PC-9 (cell line): ENCODE results near the gene C15orf40. TPM values are rescaled to one million over a fixed set of nuclear protein-coding genes. Genes with fewer than 3 reads are reported as not detected.
"Not testable (repeated sequence)": the region's sequence is repeated elsewhere in the genome, so short reads cannot be mapped to it uniquely, and the experiment has no call there.

Experiments
- BruUV-seq: library from RNA; stranded (reverse); fragments of 400-500 nt; replicated peaks from 2 replicates; lab custom pipeline; 2021; lab: Mats Ljungman, UMichigan
- CTCF ChIA-PET: fragments of 300-600 bp; sonication (Branson Sonifier 250); formaldehyde crosslinking; loops from one replicate; lab custom pipeline; 2022; ENCODE audit warnings: antibody characterized with exemption; lab: Charles Lee
- POLR2A ChIA-PET: fragments of 300-600 bp; sonication (Branson Sonifier 250); formaldehyde crosslinking; loops from one replicate; lab custom pipeline; 2022; ENCODE audit warnings: antibody characterized with exemption; ENCODE audit not compliant: unreplicated experiment; lab: Charles Lee
- DNase-seq, 2 experiments: peaks; one replicate each; pipeline versions ENCODE4 v3.0.0 to v3.0.0-alpha.2; 2015 to 2022; ENCODE audit warnings: mixed read lengths in 1 of 2
- H2AFZ ChIP-seq: fragments of 200-600 bp; sonication (generic); 2 replicates; pipeline ENCODE4 v1.8.1; 2017; ENCODE audit warnings: antibody characterized with exemption
- H3F3A ChIP-seq: fragments of 200-600 bp; sonication (generic); 2 replicates; pipeline ENCODE4 v1.8.1; 2017; ENCODE audit warnings: antibody characterized with exemption, mild to moderate bottlenecking, low read depth; ENCODE audit not compliant: insufficient read depth
- H3K27ac ChIP-seq: fragments of 200-600 bp; sonication (generic); 2 replicates; pipeline ENCODE4 v1.6.1; 2016; ENCODE audit warnings: mixed run types
- H3K27me3 ChIP-seq: fragments of 200-600 bp; sonication (generic); 2 replicates; pipeline ENCODE4 v1.6.1; 2016; ENCODE audit warnings: low read depth, mixed run types; ENCODE audit not compliant: insufficient read depth
- H3K36me3 ChIP-seq: fragments of 200-600 bp; sonication (generic); 2 replicates; pipeline ENCODE4 v1.6.1; 2016; ENCODE audit warnings: low read depth, mixed run types
- H3K4me1 ChIP-seq: fragments of 200-600 bp; sonication (generic); replicated peaks from 2 replicates; pipeline ENCODE4 v1.6.1; 2016; ENCODE audit warnings: mixed run types; ENCODE audit not compliant: insufficient read depth
- H3K4me2 ChIP-seq: fragments of 200-600 bp; sonication (generic); 2 replicates; pipeline ENCODE4 v1.6.1; 2017; ENCODE audit warnings: mixed run types
- H3K4me3 ChIP-seq: fragments of 200-600 bp; sonication (generic); 2 replicates; pipeline ENCODE4 v1.6.1; 2016; ENCODE audit warnings: mixed run types
- H3K79me2 ChIP-seq: fragments of 200-600 bp; sonication (generic); 2 replicates; pipeline ENCODE4 v1.6.1; 2017; ENCODE audit warnings: low read depth, mixed run types
- H3K9me2 ChIP-seq: fragments of 200-600 bp; sonication (generic); 2 replicates; pipeline ENCODE4 v1.8.1; 2017; ENCODE audit warnings: mild to moderate bottlenecking; ENCODE audit not compliant: insufficient read depth
- H3K9me3 ChIP-seq: fragments of 200-600 bp; sonication (generic); 2 replicates; pipeline ENCODE4 v1.8.1; 2016; ENCODE audit warnings: low read depth; ENCODE audit not compliant: insufficient read depth
- H4K20me1 ChIP-seq: fragments of 200-600 bp; sonication (generic); 2 replicates; pipeline ENCODE4 v1.8.1; 2017; ENCODE audit not compliant: insufficient read depth
- CTCF ChIP-seq: fragments of 200-600 bp; sonication (generic); conservative IDR thresholded peaks from 2 replicates; pipeline ENCODE4 v1.6.1; 2017; ENCODE audit warnings: mixed run types, antibody characterized with exemption, mild to moderate bottlenecking, moderate library complexity
- EZH2 ChIP-seq: fragments of 200-600 bp; sonication (generic); IDR thresholded peaks from 2 replicates; pipeline ENCODE4 v1.8.0; 2017; ENCODE audit warnings: antibody characterized with exemption, low read depth
- intact Hi-C: fragments of 100-400 bp; cut with micrococcal nuclease; formaldehyde crosslinking; loops from one replicate; pipeline ENCODE4 v1.10.0; 2022; ENCODE audit not compliant: unreplicated experiment
- total RNA-seq: library from RNA; stranded (reverse); gene quantifications from 2 replicates; pipeline ENCODE4 v1.2.3, GENCODE V29; 2021

The C15orf40 gene
- total RNA-seq, 1 experiment from 2014 or later = 21.2 TPM

- no peak for TF ChIP-seq EZH2
- peak; percentile 73 for TF ChIP-seq CTCF
- POLR2A ChIA-PET = interaction anchor here (0.5 to 0.6 kb wide), 2 partner anchors 355 to 470 kb away, joined by 3 to 4 read pairs; partner anchors contain the start of gene RPS17
Observed at GRCh38 chr15:83010709-83011270, 649 bp downstream of the C15orf40 start.

GRCh38 chr15:83000672-83001031, 10.8 kb downstream of the C15orf40 start:
- H3K4me1 ChIP-seq = not testable (repeated sequence)
- POLR2A ChIA-PET = interaction anchor here (0.7 kb wide), 1 partner anchor 94 kb away, joined by 3 read pairs; no protein-coding TSS in a partner anchor
- TF ChIP-seq CTCF = 0 out of 2 replicates have a peak, but pooled peaks have one; percentile 12

More at GRCh38 chr15:83010709-83011270, 649 bp downstream of the C15orf40 start:
- Histone ChIP-seq H3K79me2 (peaks cover 21% of the 10 kb centered on the region), H4K20me1 (peaks cover 11% of the 10 kb centered on the region; the same call in 1 of the 2 replicates), H3F3A (peaks cover 7% of the 10 kb centered on the region; the same call in 1 of the 2 replicates), H3K27me3 (no peaks in the 10 kb centered on the region), H3K36me3 (peaks cover 16% of the 10 kb centered on the region; the same call in 1 of the 2 replicates), H3K4me1 (peaks cover 15% of the 10 kb centered on the region), H3K4me3 (peak overlapping the region; percentile 92), H3K9me3 (no peaks in the 10 kb centered on the region), H3K27ac (peak overlapping the region; percentile 43), H3K4me2 (peak overlapping the region; percentile 90), H3K9me2 (no peaks in the 10 kb centered on the region), H2AFZ (peak overlapping the region; percentile 91)
- CTCF ChIA-PET = interaction anchor here (0.7 to 1.5 kb wide), 4 partner anchors 24 to 1786 kb away, joined by 3 to 5 read pairs (median 4); no protein-coding TSS in a partner anchor
- TSS peak; percentile 44 for BruUV-seq
- peak in 1 of 2 experiments; percentile 47 for DNase-seq
- intact Hi-C loops = loop anchor here (1.0 to 2.0 kb wide), 4 partner anchors 57 to 549 kb away; partner anchors contain the start of gene BTBD1

GRCh38 chr15:82999905-83000671, 11.4 kb downstream of the C15orf40 start:
- no TSS peak for BruUV-seq
- TF ChIP-seq EZH2 (no peak), CTCF (peak; percentile 69)
- peak overlapping the region; percentile 67 for H3K4me2 ChIP-seq
- H3K9me3 ChIP-seq = no peaks in the 10 kb centered on the region
- ChIA-PET POLR2A (interaction anchor here (0.7 kb wide), 1 partner anchor 94 kb away, joined by 3 read pairs; no protein-coding TSS in a partner anchor), CTCF (interaction anchor here (0.6 kb wide), 1 partner anchor 453 kb away, joined by 8 read pairs; no protein-coding TSS in a partner anchor)
- peak overlapping the region; percentile 29; the same call in 1 of the 2 replicates for H3K4me3 ChIP-seq
- no peak overlapping the region for H3K27ac ChIP-seq
- H3K9me2 ChIP-seq = no peaks in the 10 kb centered on the region
- no peaks in the 10 kb centered on the region for H3K4me1 ChIP-seq
- intact Hi-C loops = loop anchor here (2.0 kb wide), 3 partner anchors 151 to 469 kb away; partner anchors contain the start of gene RPS17
- DNase-seq = peak; percentile 14 to 50
- no peaks in the 10 kb centered on the region for H3K79me2 ChIP-seq
- H3K36me3 ChIP-seq = no peaks in the 10 kb centered on the region
- H4K20me1 ChIP-seq = no peaks in the 10 kb centered on the region
- H3F3A ChIP-seq = peaks cover 13% of the 10 kb centered on the region; the same call in 1 of the 2 replicates
- H2AFZ ChIP-seq = no peak overlapping the region
- no peaks in the 10 kb centered on the region for H3K27me3 ChIP-seq

More at GRCh38 chr15:83000672-83001031, 10.8 kb downstream of the C15orf40 start:
- H3K9me3 ChIP-seq, H3K9me2 ChIP-seq, BruUV-seq, H3K79me2 ChIP-seq, H2AFZ ChIP-seq, H3K4me3 ChIP-seq, H3K27me3 ChIP-seq, H3K36me3 ChIP-seq, H4K20me1 ChIP-seq, DNase-seq, CTCF ChIA-PET, H3K27ac ChIP-seq: not testable (repeated sequence)
- H3K4me2 ChIP-seq = peak overlapping the region; percentile 67; the same call in 1 of the 2 replicates
- H3F3A ChIP-seq = peaks cover 13% of the 10 kb centered on the region; the same call in 1 of the 2 replicates
- intact Hi-C loops = loop anchor here (2.0 kb wide), 3 partner anchors 152 to 470 kb away; partner anchors contain the start of gene RPS17
